SW480 (cell line): ENCODE measurements around the gene METTL2A.
"Not testable (repeated sequence)": the region's sequence is repeated elsewhere in the genome, so short reads cannot be mapped to it uniquely, and the experiment has no call there.

Experiments
- DNase-seq: peaks from one replicate; pipeline ENCODE4 v3.0.0-alpha.2; 2016; ENCODE audit warnings: low spot score

The METTL2A gene

GRCh38 chr17:62473030-62473982, 49.6 kb downstream of the METTL2A start:
- DNase-seq = peak; percentile 43

- DNase-seq = not testable (repeated sequence)
Measured at GRCh38 chr17:62477111-62477510, 53.4 kb downstream of the METTL2A start.

- peak; percentile 30 for DNase-seq
Measured at GRCh38 chr17:62477718-62478408, 54.2 kb downstream of the METTL2A start.

- peak; percentile 73 for DNase-seq
Measured at GRCh38 chr17:62478424-62478879, 54.8 kb downstream of the METTL2A start, which contains the start of gene TLK2. Gene TLK2, plus strand, starts transcription at chr17:62478825. Its CDS starts 2,301 bp downstream, at chr17:62481126.

GRCh38 chr17:62478880-62479638, 55.4 kb downstream of the METTL2A start:
- DNase-seq = not testable (repeated sequence)

- DNase-seq = peak; percentile 3
Measured at GRCh38 chr17:62479639-62480258, 56.1 kb downstream of the METTL2A start.

GRCh38 chr17:62482553-62482952, 58.9 kb downstream of the METTL2A start:
- DNase-seq = not testable (repeated sequence)

GRCh38 chr17:62490990-62491389, 67.3 kb downstream of the METTL2A start:
- DNase-seq = not testable (repeated sequence)

- not testable (repeated sequence) for DNase-seq
Measured at GRCh38 chr17:62493049-62493655, 69.5 kb downstream of the METTL2A start.

GRCh38 chr17:62494073-62494472, 70.4 kb downstream of the METTL2A start:
- not testable (repeated sequence) for DNase-seq

- not testable (repeated sequence) for DNase-seq
Measured at GRCh38 chr17:62496344-62496743, 72.6 kb downstream of the METTL2A start.

GRCh38 chr17:62498796-62499195, 75.1 kb downstream of the METTL2A start:
- DNase-seq = not testable (repeated sequence)
